ENCODE results near the gene INTS2. TPM values are rescaled to one million over a fixed set of nuclear protein-coding genes. Genes with fewer than 3 reads are reported as not detected.

INTS2 gene
- total RNA-seq, 1 donor from 2014 or later: 11.2 TPM

- DNase-seq (ENCODE audit: extremely low spot score, unreplicated experiment): no peak
- Mint-ChIP-seq H3K36me3 (ENCODE audit: unreplicated experiment) (peaks cover 6% of the 10 kb centered on the region), H3K27me3 (ENCODE audit: unreplicated experiment) (no peaks in the 10 kb centered on the region), H3K27ac (ENCODE audit: unreplicated experiment) (no peak overlapping the region), H3K4me1 (ENCODE audit: unreplicated experiment) (peaks cover 24% of the 10 kb centered on the region), H3K9me3 (ENCODE audit: unreplicated experiment) (no peaks in the 10 kb centered on the region), H3K4me3 (ENCODE audit: unreplicated experiment) (no peak overlapping the region)
- TF ChIP-seq CTCF (IDR thresholded peaks at IDR 0.05): no peak
Observed at GRCh38 chr17:61817452-61817851, 110.3 kb downstream of the INTS2 start.

- no peaks in the 10 kb centered on the region for H3K9me3 Mint-ChIP-seq (ENCODE audit: unreplicated experiment)
- TF ChIP-seq CTCF (IDR thresholded peaks at IDR 0.05): no peak
- H3K4me3 Mint-ChIP-seq (ENCODE audit: unreplicated experiment): no peak overlapping the region
- H3K36me3 Mint-ChIP-seq (ENCODE audit: unreplicated experiment): peaks cover 2% of the 10 kb centered on the region
- H3K4me1 Mint-ChIP-seq (ENCODE audit: unreplicated experiment): peaks cover 27% of the 10 kb centered on the region
- no peaks in the 10 kb centered on the region for H3K27me3 Mint-ChIP-seq (ENCODE audit: unreplicated experiment)
- no peak for DNase-seq (ENCODE audit: extremely low spot score, unreplicated experiment)
- no peak overlapping the region for H3K27ac Mint-ChIP-seq (ENCODE audit: unreplicated experiment)
Observed at GRCh38 chr17:61816538-61816937, 111.2 kb downstream of the INTS2 start.

- H3K9me3 Mint-ChIP-seq (ENCODE audit: unreplicated experiment): no peaks in the 10 kb centered on the region
- H3K36me3 Mint-ChIP-seq (ENCODE audit: unreplicated experiment): peaks cover 1% of the 10 kb centered on the region
- no peak overlapping the region for H3K4me3 Mint-ChIP-seq (ENCODE audit: unreplicated experiment)
- H3K27ac Mint-ChIP-seq (ENCODE audit: unreplicated experiment): no peak overlapping the region
- no peaks in the 10 kb centered on the region for H3K27me3 Mint-ChIP-seq (ENCODE audit: unreplicated experiment)
- DNase-seq (ENCODE audit: extremely low spot score, unreplicated experiment): no peak
- peaks cover 27% of the 10 kb centered on the region for H3K4me1 Mint-ChIP-seq (ENCODE audit: unreplicated experiment)
- TF ChIP-seq CTCF (IDR thresholded peaks at IDR 0.05): no peak
Observed at GRCh38 chr17:61815863-61816503, 111.8 kb downstream of the INTS2 start.

Other genes starting within 250 kb of the INTS2 start
- 4.6 and 6.0 TPM in 2 replicates for gene BRIP1, start 64.5 kb downstream of the INTS2 start, total RNA-seq
- 69.7 and 78.7 TPM in 2 replicates for gene MED13, start 137.3 kb upstream of the INTS2 start, total RNA-seq